Cardiac muscle cell (in vitro differentiated cells and primary cell): Measurements from ENCODE around the gene PBX1. TPM values are rescaled to one million over a fixed set of nuclear protein-coding genes. Genes with fewer than 3 reads are reported as not detected.

Experiments
- DNase-seq, 2 donors: peaks; one replicate each; pipeline versions ENCODE4 v3.0.0 to v3.0.0-alpha.2; 2010 to 2017; ENCODE audit warnings: low read depth in 1 of 2, low spot score in 1 of 2
- H3K27ac ChIP-seq: fragments of 200-600 bp; sonication (generic); 2 replicates; pipeline ENCODE4 v1.5.1; 2016
- H3K27me3 ChIP-seq: fragments of 200-600 bp; sonication (generic); 2 replicates; pipeline ENCODE4 v1.6.0; 2016; ENCODE audit warnings: control low read depth
- H3K36me3 ChIP-seq: fragments of 200-600 bp; sonication (generic); 2 replicates; pipeline ENCODE4 v1.5.1; 2016; ENCODE audit warnings: control low read depth
- H3K4me1 ChIP-seq: fragments of 200-600 bp; sonication (generic); 2 replicates; pipeline ENCODE4 v1.8.1; 2017; ENCODE audit warnings: low read depth, mild to moderate bottlenecking, mixed run types
- H3K4me3 ChIP-seq: fragments of 200-600 bp; sonication (generic); 2 replicates; pipeline ENCODE4 v1.5.1; 2016; ENCODE audit warnings: mild to moderate bottlenecking
- H3K9me3 ChIP-seq: fragments of 200-600 bp; sonication (generic); 2 replicates; pipeline ENCODE4 v1.5.1; 2017; ENCODE audit warnings: low read depth, mild to moderate bottlenecking, control low read depth
- polyA plus RNA-seq: library from polyadenylated mRNA; unstranded; fragments of >200 nt; fragmentation: Nextera tagmentation; extraction: Ambion mirVana; gene quantifications from 2 replicates; pipeline ENCODE4 v1.2.1, GENCODE V29; 2016
- total RNA-seq: library from RNA; depleted of rRNA; stranded (reverse); fragments of >200 nt; gene quantifications from 2 replicates; pipeline ENCODE4 v1.2.3, GENCODE V29; 2016
- TF ChIP-seq, protein P1 (sequence below): IDR thresholded peaks from 2 replicates; pipeline ENCODE4 v1.5.1; 2012; ENCODE audit warnings: low read depth, mild to moderate bottlenecking, low read length

The PBX1 gene
- total and polyA plus RNA-seq, 2 experiments from 2014 or later: 43.5 to 182 TPM

DNA sequence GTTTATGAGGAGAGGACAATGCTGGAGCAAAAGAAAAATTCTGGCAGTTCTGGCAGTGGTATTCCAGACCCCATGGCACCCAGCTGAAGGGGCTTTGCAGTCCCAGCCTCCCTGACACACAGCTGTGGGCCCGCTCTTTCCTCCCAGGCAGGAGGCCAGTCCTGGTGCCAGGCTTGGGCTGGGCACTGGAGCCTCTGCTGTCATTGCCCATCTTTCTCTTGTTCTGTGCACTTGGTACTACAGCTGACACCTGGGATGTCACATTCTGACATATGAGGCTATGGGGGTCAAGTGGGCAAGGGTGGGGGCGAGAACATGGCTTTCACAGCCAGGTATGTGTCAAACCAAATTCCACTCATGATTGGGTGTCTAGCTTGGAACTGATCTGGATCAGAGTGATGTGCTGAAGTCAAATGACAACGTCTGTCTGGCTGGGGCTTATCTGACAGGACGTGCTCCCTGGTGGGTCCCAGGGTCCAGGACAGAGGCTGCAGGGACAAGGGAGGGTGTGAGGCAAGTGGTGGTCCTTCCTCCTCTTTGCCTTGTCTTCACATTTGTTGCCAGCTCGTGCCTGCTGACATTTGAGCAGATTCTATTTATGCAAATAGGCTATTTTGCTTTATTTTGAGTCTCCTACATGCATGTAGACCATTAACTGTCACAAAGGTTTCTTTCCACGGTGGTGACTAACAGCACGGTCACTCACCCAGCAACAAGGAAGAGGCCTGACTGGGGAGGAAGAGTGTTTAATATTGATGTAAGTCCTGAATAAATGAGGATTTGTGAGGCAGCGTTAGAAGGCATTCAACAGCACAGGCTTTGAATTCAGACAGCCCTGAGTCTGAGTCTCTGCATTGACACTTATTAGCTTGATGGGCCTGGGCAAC, 336.3 kb downstream of the PBX1 start:
- Histone ChIP-seq H3K27me3 (no peaks in the 10 kb centered on the region), H3K36me3 (no peaks in the 10 kb centered on the region)

GRCh38 chr1:164901031-164901430, 342.0 kb downstream of the PBX1 start:
- DNase-seq: no peak
- no peak overlapping the region for H3K4me3 ChIP-seq
- no peaks in the 10 kb centered on the region for H3K27me3 ChIP-seq
- H3K36me3 ChIP-seq: no peaks in the 10 kb centered on the region
- peaks cover 4% of the 10 kb centered on the region for H3K4me1 ChIP-seq
- H3K9me3 ChIP-seq: no peaks in the 10 kb centered on the region
- TF ChIP-seq, protein P1, sequence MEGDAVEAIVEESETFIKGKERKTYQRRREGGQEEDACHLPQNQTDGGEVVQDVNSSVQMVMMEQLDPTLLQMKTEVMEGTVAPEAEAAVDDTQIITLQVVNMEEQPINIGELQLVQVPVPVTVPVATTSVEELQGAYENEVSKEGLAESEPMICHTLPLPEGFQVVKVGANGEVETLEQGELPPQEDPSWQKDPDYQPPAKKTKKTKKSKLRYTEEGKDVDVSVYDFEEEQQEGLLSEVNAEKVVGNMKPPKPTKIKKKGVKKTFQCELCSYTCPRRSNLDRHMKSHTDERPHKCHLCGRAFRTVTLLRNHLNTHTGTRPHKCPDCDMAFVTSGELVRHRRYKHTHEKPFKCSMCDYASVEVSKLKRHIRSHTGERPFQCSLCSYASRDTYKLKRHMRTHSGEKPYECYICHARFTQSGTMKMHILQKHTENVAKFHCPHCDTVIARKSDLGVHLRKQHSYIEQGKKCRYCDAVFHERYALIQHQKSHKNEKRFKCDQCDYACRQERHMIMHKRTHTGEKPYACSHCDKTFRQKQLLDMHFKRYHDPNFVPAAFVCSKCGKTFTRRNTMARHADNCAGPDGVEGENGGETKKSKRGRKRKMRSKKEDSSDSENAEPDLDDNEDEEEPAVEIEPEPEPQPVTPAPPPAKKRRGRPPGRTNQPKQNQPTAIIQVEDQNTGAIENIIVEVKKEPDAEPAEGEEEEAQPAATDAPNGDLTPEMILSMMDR: no peak
- H3K27ac ChIP-seq: no peak overlapping the region

More for the DNA sequence above, 336.3 kb downstream of the PBX1 start:
- H3K4me1 ChIP-seq: peaks cover 10% of the 10 kb centered on the region
- no peak overlapping the region for H3K4me3 ChIP-seq
- no peak overlapping the region for H3K27ac ChIP-seq
- no peak for DNase-seq
- no peaks in the 10 kb centered on the region for H3K9me3 ChIP-seq
- TF ChIP-seq, protein P1: no peak
